HepG2 (cell line): Measurements from ENCODE around the gene TRMT1. TPM values are rescaled to one million over a fixed set of nuclear protein-coding genes. Genes with fewer than 3 reads are reported as not detected.

ENCODE experiments used
- ATAC-seq: fragments of 200-7000 bp; cut with Tn5 transposase; 3 replicates; pipeline ENCODE4 v1.9.1; 2020; ENCODE audit warnings: mild to moderate bottlenecking, moderate library complexity
- BruUV-seq: library from RNA; stranded (reverse); fragments of 400-500 nt; replicated peaks from 2 replicates; lab custom pipeline; 2021; lab: Mats Ljungman, UMichigan
- CTCF ChIA-PET: fragments of 300-600 bp; formaldehyde crosslinking; extraction: SDS; loops from one replicate; lab custom pipeline; 2021; ENCODE audit warnings: low total read pairs, inconsistent platforms, low intra/inter-chr PET ratio; lab: Yijun Ruan, JAX
- POLR2A ChIA-PET: fragments of 350-600 bp; sonication (Branson Sonifier 250); formaldehyde crosslinking; loops from one replicate; lab custom pipeline; 2020; ENCODE audit warnings: antibody characterized with exemption, inconsistent platforms; lab: Yijun Ruan, JAX
- DNase-seq: peaks from one replicate; pipeline ENCODE4 v3.0.0-alpha.2; 2015; ENCODE audit warnings: low spot score
- FAIRE-seq: peaks from 3 replicates; lab custom pipeline; 2011; peaks lifted over from hg19 to GRCh38; lab: Jason Lieb, UNC
- H2AFZ ChIP-seq: one replicate; pipeline ENCODE4 v1.6.1; 2011; ENCODE audit warnings: low read length, inconsistent platforms
- H3K27ac ChIP-seq: fragments of 300-600 bp; 3 replicates; pipeline ENCODE4 v1.8.0; 2011; ENCODE audit warnings: mixed run types, mild to moderate bottlenecking, mixed read lengths, low read length, inconsistent platforms; ENCODE audit not compliant: insufficient read depth; ENCODE audit errors: extremely low read length
- H3K27me3 ChIP-seq, 2 experiments: fragments of 200-600 bp in 1 of 2; 2 replicates in 1 of 2; 3 replicates in 1 of 2; pipeline versions ENCODE4 v1.6.0 to v1.8.0; 2011; ENCODE audit warnings: low read length in 2 of 2, mild to moderate bottlenecking in 2 of 2, moderate library complexity in 2 of 2, inconsistent platforms in 1 of 2; ENCODE audit not compliant: insufficient read depth in 2 of 2, control insufficient read depth in 1 of 2
- H3K36me3 ChIP-seq, 2 experiments: fragments of 200-600 bp in 1 of 2; replicated peaks in 1 of 2; 2 replicates in 1 of 2; 3 replicates in 1 of 2; pipeline versions ENCODE4 v1.5.1 to v1.8.0; 2011; ENCODE audit warnings: low read length in 2 of 2, inconsistent platforms in 1 of 2; ENCODE audit not compliant: insufficient read depth in 2 of 2, control insufficient read depth in 1 of 2
- H3K4me1 ChIP-seq: 2 replicates; pipeline ENCODE4 v1.5.1; 2012; ENCODE audit warnings: low read length, inconsistent platforms; ENCODE audit not compliant: insufficient read depth
- H3K4me2 ChIP-seq: 2 replicates; pipeline ENCODE4 v1.6.0; 2011; ENCODE audit warnings: low read depth, low read length, inconsistent platforms
- H3K4me3 ChIP-seq, 3 experiments: fragments of 200-600 bp in 1 of 3; sonication (generic), shearing (Covaris generic) in 1 of 3; replicated peaks in 1 of 3; 2 replicates each; pipeline ENCODE4 v1.5.1; 2011 to 2016; ENCODE audit warnings: low read length in 3 of 3, inconsistent platforms in 2 of 3, low read depth in 2 of 3, mild to moderate bottlenecking in 2 of 3, control low read depth in 1 of 3, mixed read lengths in 1 of 3; ENCODE audit not compliant: insufficient read depth in 1 of 3
- H3K79me2 ChIP-seq: one replicate; pipeline ENCODE4 v1.6.1; 2011; ENCODE audit warnings: low read length, inconsistent platforms; ENCODE audit not compliant: insufficient read depth
- H3K9ac ChIP-seq: 2 replicates; pipeline ENCODE4 v1.6.0; 2011; ENCODE audit warnings: mild to moderate bottlenecking, low read depth, low read length, inconsistent platforms; ENCODE audit not compliant: insufficient read depth
- H3K9me3 ChIP-seq: 2 replicates; pipeline ENCODE4 v1.5.1; 2012; ENCODE audit warnings: mild to moderate bottlenecking, low read length
- H4K20me1 ChIP-seq: 2 replicates; pipeline ENCODE4 v1.6.0; 2011; ENCODE audit warnings: inconsistent platforms, mild to moderate bottlenecking, low read length, moderate library complexity; ENCODE audit not compliant: insufficient read depth
- IRX3 ChIP-seq: sonication (generic); formaldehyde crosslinking; IDR thresholded peaks from 2 replicates; pipeline ENCODE4 v1.8.1; 2023; ENCODE audit warnings: mild to moderate bottlenecking, low read depth, missing genetic modification reagents, borderline replicate concordance
- KLF9 ChIP-seq: IDR thresholded peaks from 2 replicates; pipeline ENCODE4 v1.6.1; 2016; ENCODE audit warnings: low read depth
- MXD4 ChIP-seq: IDR thresholded peaks from 2 replicates; pipeline ENCODE4 v1.6.1; 2016; ENCODE audit warnings: mild to moderate bottlenecking, missing biosample characterization, missing genetic modification reagents
- MYNN ChIP-seq: sonication (generic); formaldehyde crosslinking; IDR thresholded peaks from 2 replicates; pipeline ENCODE4 v1.4.0; 2020; ENCODE audit warnings: mild to moderate bottlenecking, low read depth, missing genetic modification reagents
- NR2F1 ChIP-seq, 2 experiments: fragments of 450-650 bp in 1 of 2; formaldehyde crosslinking in 1 of 2; IDR thresholded peaks; 2 replicates each; pipeline versions ENCODE4 v1.5.0 to v1.6.1; 2016 to 2020; ENCODE audit warnings: mild to moderate bottlenecking in 1 of 2, missing compliant biosample characterization in 1 of 2, missing genetic modification reagents in 1 of 2, moderate library complexity in 1 of 2
- PHF21A ChIP-seq: sonication (generic); formaldehyde crosslinking; IDR thresholded peaks from 2 replicates; pipeline ENCODE4 v1.5.0; 2020; ENCODE audit warnings: mild to moderate bottlenecking, missing genetic modification reagents
- POLR2AphosphoS2 ChIP-seq: IDR thresholded peaks from 2 replicates; pipeline ENCODE4 v1.6.1; 2011; ENCODE audit warnings: low read depth, low read length, improper control_type of control experiment
- ZNF180 ChIP-seq: sonication (generic); formaldehyde crosslinking; IDR thresholded peaks from 2 replicates; pipeline ENCODE4 v1.4.0; 2020; ENCODE audit warnings: low read depth, missing genetic modification reagents, borderline replicate concordance
- ZNF619 ChIP-seq: sonication (generic); formaldehyde crosslinking; IDR thresholded peaks from 2 replicates; pipeline ENCODE4 v1.4.0; 2020; ENCODE audit warnings: mild to moderate bottlenecking, missing genetic modification reagents
- ZSCAN20 ChIP-seq: sonication (generic); formaldehyde crosslinking; IDR thresholded peaks from 2 replicates; pipeline ENCODE4 v1.4.0; 2020; ENCODE audit warnings: missing genetic modification reagents, mild to moderate bottlenecking, borderline replicate concordance
- in situ Hi-C: cut with HindIII; loops from 2 replicates; pipeline ENCODE4 v1.10.0; 2017; ENCODE audit warnings: low pct_unique_long_range_greater_than_20kb; ENCODE audit not compliant: extremely low pct_ligation_motif_present
- intact Hi-C: fragments of 100-400 bp; cut with micrococcal nuclease; formaldehyde crosslinking; loops from one replicate; pipeline ENCODE4 v1.10.0; 2022; ENCODE audit not compliant: unreplicated experiment
- polyA plus RNA-seq, 8 experiments: library from polyadenylated mRNA; depleted of rRNA in 3 of 8; stranded (reverse) in 7 of 8; unstranded in 1 of 8; fragments of >200 nt; fragmentation: Illumina TruSeq in 4 of 8; extraction: Trizol in 4 of 8; gene quantifications; 2 replicates each; pipeline versions ENCODE4 v1.2.1 to v1.2.3, GENCODE V29; 2011 to 2016; ENCODE audit warnings: low read depth in 4 of 8, missing spikeins in 1 of 8, mixed read lengths in 1 of 8; ENCODE audit not compliant: insufficient read depth in 1 of 8
- total RNA-seq, 5 experiments: library from RNA; depleted of rRNA; stranded (reverse); fragments of >200 nt; fragmentation: Illumina TruSeq; extraction: Trizol; gene quantifications; 2 replicates each; pipeline ENCODE4 v1.2.3, GENCODE V29; 2016; ENCODE audit warnings: low read depth in 1 of 5
- TF ChIP-seq, protein P1 (sequence below): sonication (generic); formaldehyde crosslinking; IDR thresholded peaks from 2 replicates; pipeline ENCODE4 v1.5.1; 2020; ENCODE audit warnings: missing genetic modification reagents, mild to moderate bottlenecking, borderline replicate concordance
- TF ChIP-seq, protein P2 (sequence below): sonication (generic); formaldehyde crosslinking; IDR thresholded peaks from 2 replicates; pipeline ENCODE4 v1.4.0; 2020; ENCODE audit warnings: missing genetic modification reagents, borderline replicate concordance

The TRMT1 gene
- total and polyA plus RNA-seq, 2 of the 13 experiments (the other 11 are each of a cell fraction or from before 2014, with no cell fraction given), result 35.5 to 44.1 TPM

DNA sequence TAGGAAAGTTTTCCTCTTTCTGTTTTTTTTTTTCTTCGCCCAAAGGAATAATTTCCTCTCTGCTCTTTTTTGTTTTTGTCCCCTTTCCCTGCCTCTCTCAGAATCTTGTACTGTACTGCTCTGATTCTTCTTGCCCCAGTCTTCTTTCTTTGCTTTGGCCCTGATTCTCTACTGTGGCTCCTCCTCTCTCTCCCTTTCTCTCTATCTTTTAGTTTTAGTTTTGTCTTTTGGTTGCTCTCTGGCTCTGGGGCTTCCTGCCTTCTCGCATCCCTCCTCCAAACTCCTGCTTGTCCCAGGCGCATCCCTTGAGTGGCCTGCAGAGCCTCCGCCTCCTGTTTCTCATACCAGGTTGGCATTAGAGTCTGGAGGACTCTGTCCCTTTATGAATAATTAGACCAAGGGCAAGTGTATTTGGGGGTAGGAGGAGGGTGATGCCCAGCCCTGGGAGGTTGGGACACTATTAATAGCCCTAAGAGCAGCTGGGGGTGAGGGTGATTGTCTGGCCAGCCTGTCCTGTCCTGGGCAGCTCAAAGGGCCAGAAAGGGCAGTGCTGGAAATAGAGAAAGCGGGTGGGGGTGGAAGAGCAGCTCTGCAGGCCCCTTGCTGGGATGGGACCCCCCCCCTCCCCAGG lies 53.0 kb downstream of the TRMT1 start (continued):
- TF ChIP-seq, protein P1, sequence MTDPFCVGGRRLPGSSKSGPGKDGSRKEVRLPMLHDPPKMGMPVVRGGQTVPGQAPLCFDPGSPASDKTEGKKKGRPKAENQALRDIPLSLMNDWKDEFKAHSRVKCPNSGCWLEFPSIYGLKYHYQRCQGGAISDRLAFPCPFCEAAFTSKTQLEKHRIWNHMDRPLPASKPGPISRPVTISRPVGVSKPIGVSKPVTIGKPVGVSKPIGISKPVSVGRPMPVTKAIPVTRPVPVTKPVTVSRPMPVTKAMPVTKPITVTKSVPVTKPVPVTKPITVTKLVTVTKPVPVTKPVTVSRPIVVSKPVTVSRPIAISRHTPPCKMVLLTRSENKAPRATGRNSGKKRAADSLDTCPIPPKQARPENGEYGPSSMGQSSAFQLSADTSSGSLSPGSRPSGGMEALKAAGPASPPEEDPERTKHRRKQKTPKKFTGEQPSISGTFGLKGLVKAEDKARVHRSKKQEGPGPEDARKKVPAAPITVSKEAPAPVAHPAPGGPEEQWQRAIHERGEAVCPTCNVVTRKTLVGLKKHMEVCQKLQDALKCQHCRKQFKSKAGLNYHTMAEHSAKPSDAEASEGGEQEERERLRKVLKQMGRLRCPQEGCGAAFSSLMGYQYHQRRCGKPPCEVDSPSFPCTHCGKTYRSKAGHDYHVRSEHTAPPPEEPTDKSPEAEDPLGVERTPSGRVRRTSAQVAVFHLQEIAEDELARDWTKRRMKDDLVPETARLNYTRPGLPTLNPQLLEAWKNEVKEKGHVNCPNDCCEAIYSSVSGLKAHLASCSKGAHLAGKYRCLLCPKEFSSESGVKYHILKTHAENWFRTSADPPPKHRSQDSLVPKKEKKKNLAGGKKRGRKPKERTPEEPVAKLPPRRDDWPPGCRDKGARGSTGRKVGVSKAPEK (CRISPR knock-in tag), result no peak
- TF ChIP-seq, all 625 proteins: peak for 0

DNA sequence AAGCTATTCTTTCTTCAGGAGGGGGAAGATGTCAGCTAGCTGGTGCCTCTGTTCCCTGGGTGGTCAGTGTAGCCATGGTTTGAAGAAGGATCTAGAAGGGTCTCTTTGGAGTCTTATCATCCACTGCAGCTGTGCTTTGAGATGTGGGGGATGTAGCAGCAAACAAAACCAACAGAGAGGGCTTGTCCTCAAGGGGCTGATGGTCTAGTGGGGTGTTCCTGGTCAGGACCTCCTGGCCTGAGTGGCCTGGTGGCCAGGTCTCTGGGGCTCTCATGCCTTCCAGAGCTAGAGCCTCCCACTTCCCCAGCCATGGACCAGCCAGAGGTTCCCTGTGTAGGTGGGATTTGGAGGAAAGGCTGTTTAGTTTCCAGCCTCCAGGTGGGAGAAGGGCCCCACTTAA lies 54.2 kb downstream of the TRMT1 start:
- Histone ChIP-seq H2AFZ (no peak overlapping the region), H3K79me2 (peaks cover 17% of the 10 kb centered on the region), H3K4me3 (no peak overlapping the region), H3K4me1 (peaks cover 50% of the 10 kb centered on the region), H3K27me3 (no peaks in the 10 kb centered on the region), H4K20me1 (no peaks in the 10 kb centered on the region), H3K36me3 (peaks cover 0 to 3% of the 10 kb centered on the region in 2 experiments; a peak in 3 of 5 replicates), H3K4me2 (no peak overlapping the region), H3K9me3 (no peaks in the 10 kb centered on the region), H3K9ac (no peak overlapping the region), H3K27ac (no peak overlapping the region)
- DNase-seq (no peak), FAIRE-seq (no peak), ATAC-seq (no peak)
- in situ Hi-C loops (loop anchor here (5.0 kb wide), 2 partner anchors 40 to 75 kb away; no protein-coding TSS in a partner anchor), intact Hi-C loops (loop anchor here (5.0 kb wide), 1 partner anchor 40 kb away; no protein-coding TSS in a partner anchor)
- BruUV-seq, result no TSS peak
- ChIA-PET CTCF (interaction anchor here (3.1 to 3.3 kb wide), 2 partner anchors 28 to 78 kb away, joined by 29 to 42 read pairs; no protein-coding TSS in a partner anchor), POLR2A (interaction anchor here (2.5 to 5.4 kb wide), 5 partner anchors 19 to 85 kb away, joined by 15 to 128 read pairs (median 19); no protein-coding TSS in a partner anchor)
- TF ChIP-seq, protein P2, sequence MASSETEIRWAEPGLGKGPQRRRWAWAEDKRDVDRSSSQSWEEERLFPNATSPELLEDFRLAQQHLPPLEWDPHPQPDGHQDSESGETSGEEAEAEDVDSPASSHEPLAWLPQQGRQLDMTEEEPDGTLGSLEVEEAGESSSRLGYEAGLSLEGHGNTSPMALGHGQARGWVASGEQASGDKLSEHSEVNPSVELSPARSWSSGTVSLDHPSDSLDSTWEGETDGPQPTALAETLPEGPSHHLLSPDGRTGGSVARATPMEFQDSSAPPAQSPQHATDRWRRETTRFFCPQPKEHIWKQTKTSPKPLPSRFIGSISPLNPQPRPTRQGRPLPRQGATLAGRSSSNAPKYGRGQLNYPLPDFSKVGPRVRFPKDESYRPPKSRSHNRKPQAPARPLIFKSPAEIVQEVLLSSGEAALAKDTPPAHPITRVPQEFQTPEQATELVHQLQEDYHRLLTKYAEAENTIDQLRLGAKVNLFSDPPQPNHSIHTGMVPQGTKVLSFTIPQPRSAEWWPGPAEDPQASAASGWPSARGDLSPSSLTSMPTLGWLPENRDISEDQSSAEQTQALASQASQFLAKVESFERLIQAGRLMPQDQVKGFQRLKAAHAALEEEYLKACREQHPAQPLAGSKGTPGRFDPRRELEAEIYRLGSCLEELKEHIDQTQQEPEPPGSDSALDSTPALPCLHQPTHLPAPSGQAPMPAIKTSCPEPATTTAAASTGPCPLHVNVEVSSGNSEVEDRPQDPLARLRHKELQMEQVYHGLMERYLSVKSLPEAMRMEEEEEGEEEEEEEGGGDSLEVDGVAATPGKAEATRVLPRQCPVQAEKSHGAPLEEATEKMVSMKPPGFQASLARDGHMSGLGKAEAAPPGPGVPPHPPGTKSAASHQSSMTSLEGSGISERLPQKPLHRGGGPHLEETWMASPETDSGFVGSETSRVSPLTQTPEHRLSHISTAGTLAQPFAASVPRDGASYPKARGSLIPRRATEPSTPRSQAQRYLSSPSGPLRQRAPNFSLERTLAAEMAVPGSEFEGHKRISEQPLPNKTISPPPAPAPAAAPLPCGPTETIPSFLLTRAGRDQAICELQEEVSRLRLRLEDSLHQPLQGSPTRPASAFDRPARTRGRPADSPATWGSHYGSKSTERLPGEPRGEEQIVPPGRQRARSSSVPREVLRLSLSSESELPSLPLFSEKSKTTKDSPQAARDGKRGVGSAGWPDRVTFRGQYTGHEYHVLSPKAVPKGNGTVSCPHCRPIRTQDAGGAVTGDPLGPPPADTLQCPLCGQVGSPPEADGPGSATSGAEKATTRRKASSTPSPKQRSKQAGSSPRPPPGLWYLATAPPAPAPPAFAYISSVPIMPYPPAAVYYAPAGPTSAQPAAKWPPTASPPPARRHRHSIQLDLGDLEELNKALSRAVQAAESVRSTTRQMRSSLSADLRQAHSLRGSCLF, result no peak
- TF ChIP-seq ZNF180 (CRISPR knock-in tag), result no peak
- no peak for TF ChIP-seq NR2F1 (CRISPR knock-in tag; IDR thresholded peaks at IDR 0.05)
- no peak for TF ChIP-seq MYNN (CRISPR knock-in tag)
- no peak for TF ChIP-seq PHF21A
- no peak for TF ChIP-seq IRX3 (CRISPR knock-in tag)
- TF ChIP-seq MXD4 (CRISPR knock-in tag), result no peak
- no peak for TF ChIP-seq POLR2AphosphoS2
- no peak for TF ChIP-seq ZNF619 (CRISPR knock-in tag)
- no peak for TF ChIP-seq ZSCAN20 (CRISPR knock-in tag)
- no peak for TF ChIP-seq KLF9 (CRISPR knock-in tag)
